ENCODE data around the gene NUP133.

The NUP133 gene

GRCh38 chr1:229434005-229434640, 74.0 kb downstream of the NUP133 start, which contains the start of gene ACTA1:
ACTA1 (minus strand) TSS chr1:229434094; CDS start chr1:229433115, 979 bp downstream.
- TF ChIP-seq ZFX (IDR thresholded peaks at IDR 0.05): no peak
- no peak for TF ChIP-seq CTCF (conservative IDR thresholded peaks at IDR 0.05)
- H3K27ac ChIP-seq: no peak within 1 kb of the TSS

- no peak for TF ChIP-seq CTCF (conservative IDR thresholded peaks at IDR 0.05)
- TF ChIP-seq ZFX (IDR thresholded peaks at IDR 0.05): no peak
- H3K27ac ChIP-seq: no peak overlapping the region
These were observed 74.7 kb downstream of the NUP133 start for GRCh38 chr1:229433364-229434004.

- no peak for TF ChIP-seq CTCF (conservative IDR thresholded peaks at IDR 0.05)
- no peak for TF ChIP-seq ZFX (IDR thresholded peaks at IDR 0.05)
- no peak overlapping the region for H3K27ac ChIP-seq
These were observed 75.2 kb downstream of the NUP133 start for GRCh38 chr1:229432905-229433304.

GRCh38 chr1:229432116-229432461, 76.1 kb downstream of the NUP133 start:
- no peak overlapping the region for H3K27ac ChIP-seq
- TF ChIP-seq CTCF (conservative IDR thresholded peaks at IDR 0.05) (no peak), ZFX (IDR thresholded peaks at IDR 0.05) (no peak)

GRCh38 chr1:229431284-229432115, 76.6 kb downstream of the NUP133 start:
- no peak overlapping the region for H3K27ac ChIP-seq
- TF ChIP-seq ZFX (IDR thresholded peaks at IDR 0.05) (no peak), CTCF (conservative IDR thresholded peaks at IDR 0.05) (no peak)

- H3K27ac ChIP-seq: no peak overlapping the region
- no peak for TF ChIP-seq ZFX (IDR thresholded peaks at IDR 0.05)
- no peak for TF ChIP-seq CTCF (conservative IDR thresholded peaks at IDR 0.05)
These were observed 77.3 kb downstream of the NUP133 start for GRCh38 chr1:229430761-229431283.

GRCh38 chr1:229428256-229428655, 79.9 kb downstream of the NUP133 start:
- TF ChIP-seq ZFX (IDR thresholded peaks at IDR 0.05) (no peak), CTCF (conservative IDR thresholded peaks at IDR 0.05) (no peak)
- no peak overlapping the region for H3K27ac ChIP-seq
